Natural killer cell (primary cell): ENCODE results near the gene DPEP2. TPM values are rescaled to one million over a fixed set of nuclear protein-coding genes. Genes with fewer than 3 reads are reported as not detected.

ENCODE experiments used
- ATAC-seq, 3 donors: fragments of 150-1000 bp in 2 of 3; fragments of 200-7000 bp in 1 of 3; cut with Tn5 transposase; 1 replicate in 1 of 3; 2 replicates in 2 of 3; pipeline ENCODE4 v1.10.0; 2021; ENCODE audit warnings: mild to moderate bottlenecking in 2 of 3, moderate library complexity in 2 of 3
- DNase-seq, 2 donors: peaks; one replicate each; pipeline versions ENCODE4 v3.0.0 to v3.0.0-alpha.2; 2013 to 2021; ENCODE audit warnings: mixed read lengths in 1 of 2
- H3K27ac ChIP-seq: one replicate; pipeline ENCODE4 v1.5.1; 2013; ENCODE audit warnings: mild to moderate bottlenecking, low read length
- H3K27me3 ChIP-seq: one replicate; pipeline ENCODE4 v1.6.1; 2013; ENCODE audit warnings: low read length; ENCODE audit not compliant: control insufficient read depth, insufficient read depth
- H3K36me3 ChIP-seq: one replicate; pipeline ENCODE4 v1.6.1; 2013; ENCODE audit warnings: low read length; ENCODE audit not compliant: control insufficient read depth, insufficient read depth
- H3K4me1 ChIP-seq: one replicate; pipeline ENCODE4 v1.6.1; 2013; ENCODE audit warnings: low read length; ENCODE audit not compliant: control insufficient read depth, insufficient read depth
- H3K4me3 ChIP-seq: one replicate; pipeline ENCODE4 v1.5.1; 2013; ENCODE audit warnings: low read length
- H3K9me3 ChIP-seq: one replicate; pipeline ENCODE4 v1.6.1; 2013; ENCODE audit warnings: low read length; ENCODE audit not compliant: control insufficient read depth, insufficient read depth
- H3K27ac Mint-ChIP-seq, 2 donors: one replicate each; pipeline ENCODE4 v1.8.0; 2022; ENCODE audit warnings: mild to moderate bottlenecking in 2 of 2, mixed read lengths in 2 of 2, moderate library complexity in 1 of 2
- H3K27me3 Mint-ChIP-seq, 2 donors: one replicate each; pipeline ENCODE4 v1.8.0; 2022; ENCODE audit warnings: low read depth in 2 of 2, mixed read lengths in 2 of 2
- H3K36me3 Mint-ChIP-seq: one replicate; pipeline ENCODE4 v1.8.0; 2022; ENCODE audit warnings: mixed read lengths
- H3K4me1 Mint-ChIP-seq, 2 donors: one replicate each; pipeline ENCODE4 v1.8.0; 2022; ENCODE audit warnings: mixed read lengths in 2 of 2
- H3K4me3 Mint-ChIP-seq: one replicate; pipeline ENCODE4 v1.8.0; 2022; ENCODE audit warnings: mild to moderate bottlenecking, moderate library complexity, mixed read lengths
- H3K9me3 Mint-ChIP-seq, 2 donors: one replicate each; pipeline ENCODE4 v1.8.0; 2022; ENCODE audit warnings: mixed read lengths in 2 of 2
- CTCF ChIP-seq: fragments of 200-600 bp; IDR thresholded peaks from one replicate; pipeline ENCODE4 v1.8.0; 2022; ENCODE audit warnings: antibody characterized with exemption
- WGBS: methylation state at CpG from one replicate; pipeline ENCODE4 v1.1.7; 2013; ENCODE audit warnings: missing lambda C conversion rate; ENCODE audit not compliant: insufficient coverage; 5-methylcytosine and 5-hydroxymethylcytosine counted together
- intact Hi-C: fragments of 100-400 bp; cut with micrococcal nuclease; formaldehyde crosslinking; loops from one replicate; pipeline ENCODE4 v1.14.2; 2022
- total RNA-seq, 4 donors: library from RNA; stranded (reverse); fragments of 120-200 nt in 1 of 4; gene quantifications; one replicate each; pipeline versions ENCODE4 v1.2.3 to v1.2.4, GENCODE V29; 2013 to 2022

DPEP2 gene
- total RNA-seq, 3 donors from 2014 or later (not counting 1 experiment from before 2014, with no cell fraction given) = 47.2 to 64.1 (median 61.8) TPM

GRCh38 chr16:67964477-67965131, 34.7 kb downstream of the DPEP2 start:
- H3K27me3 ChIP-seq = no peaks in the 10 kb centered on the region
- 92% methylated on average over 6 of the region's 6 CpGs for WGBS
- Mint-ChIP-seq H3K27ac (no peak overlapping the region), H3K9me3 (no peaks in the 10 kb centered on the region), H3K27me3 (no peaks in the 10 kb centered on the region), H3K4me1 (peaks cover 22 to 24% of the 10 kb centered on the region in 2 donors), H3K36me3 (no peaks in the 10 kb centered on the region), H3K4me3 (no peak overlapping the region)
- no peak overlapping the region for H3K27ac ChIP-seq
- DNase-seq (no peak), ATAC-seq (no peak)
- intact Hi-C loops = no loop called here
- TF ChIP-seq CTCF = no peak
- no peak overlapping the region for H3K4me3 ChIP-seq
- H3K36me3 ChIP-seq = peaks cover 17% of the 10 kb centered on the region
- no peaks in the 10 kb centered on the region for H3K9me3 ChIP-seq
- peaks cover 26% of the 10 kb centered on the region for H3K4me1 ChIP-seq

- no peak overlapping the region for H3K27ac Mint-ChIP-seq
- H3K9me3 Mint-ChIP-seq = no peaks in the 10 kb centered on the region
- H3K36me3 Mint-ChIP-seq = no peaks in the 10 kb centered on the region
- Histone ChIP-seq H3K27ac (no peak overlapping the region), H3K27me3 (no peaks in the 10 kb centered on the region), H3K4me1 (peaks cover 18% of the 10 kb centered on the region), H3K4me3 (no peak overlapping the region), H3K36me3 (peaks cover 19% of the 10 kb centered on the region), H3K9me3 (no peaks in the 10 kb centered on the region)
- intact Hi-C loops = no loop called here
- no peak for TF ChIP-seq CTCF
- peaks cover 16 to 17% of the 10 kb centered on the region in 2 donors for H3K4me1 Mint-ChIP-seq
- WGBS = 93% methylated on average over 32 of the region's 32 CpGs
- no peak overlapping the region for H3K4me3 Mint-ChIP-seq
- no peaks in the 10 kb centered on the region for H3K27me3 Mint-ChIP-seq
- DNase-seq (no peak), ATAC-seq (no peak)
These were observed 35.5 kb downstream of the DPEP2 start for GRCh38 chr16:67963662-67964321.

- DNase-seq (no peak), ATAC-seq (no peak)
- no peak overlapping the region for H3K27ac Mint-ChIP-seq
- H3K9me3 Mint-ChIP-seq = no peaks in the 10 kb centered on the region
- Histone ChIP-seq H3K9me3 (no peaks in the 10 kb centered on the region), H3K36me3 (peaks cover 19% of the 10 kb centered on the region), H3K4me3 (no peak overlapping the region), H3K27ac (no peak overlapping the region), H3K27me3 (no peaks in the 10 kb centered on the region), H3K4me1 (peaks cover 18% of the 10 kb centered on the region)
- intact Hi-C loops = no loop called here
- no peaks in the 10 kb centered on the region for H3K36me3 Mint-ChIP-seq
- no peaks in the 10 kb centered on the region for H3K27me3 Mint-ChIP-seq
- no peak overlapping the region for H3K4me3 Mint-ChIP-seq
- 94% methylated on average over 2 of the region's 2 CpGs for WGBS
- H3K4me1 Mint-ChIP-seq = peaks cover 16 to 17% of the 10 kb centered on the region in 2 donors
- no peak for TF ChIP-seq CTCF
These were observed 36.0 kb downstream of the DPEP2 start for GRCh38 chr16:67963292-67963661.
